Measurements from ENCODE around the gene CGNL1.

The CGNL1 gene

DNA sequence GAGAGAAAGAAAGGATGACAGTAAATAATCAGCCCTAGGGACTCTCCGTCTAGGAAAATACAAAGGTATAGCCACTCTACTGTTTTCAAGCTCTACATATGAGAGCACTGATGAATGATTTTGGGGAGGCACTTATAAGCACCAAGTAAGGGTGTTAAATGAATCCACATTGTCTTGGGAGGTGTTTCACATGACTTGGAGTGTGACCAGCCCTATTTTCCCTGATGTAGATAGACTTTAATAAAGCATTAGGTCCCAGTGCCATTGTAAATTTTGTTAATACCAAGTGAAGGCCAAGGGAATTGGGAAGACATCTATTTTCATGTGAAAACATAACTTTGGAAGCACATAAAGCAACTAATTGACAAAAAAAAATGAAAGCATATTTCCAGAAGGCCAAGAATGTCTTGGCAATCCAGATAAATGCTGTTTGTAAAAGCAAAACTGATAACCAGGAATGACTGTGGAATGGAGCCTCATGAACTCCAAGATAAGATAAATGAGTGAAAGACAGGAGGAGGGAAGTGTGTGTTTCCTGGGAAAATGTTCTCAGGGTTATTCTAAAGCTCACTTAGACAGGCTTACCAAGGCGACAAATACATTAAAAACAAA lies 119.4 kb downstream of the CGNL1 start:
- TF ChIP-seq, protein P1, sequence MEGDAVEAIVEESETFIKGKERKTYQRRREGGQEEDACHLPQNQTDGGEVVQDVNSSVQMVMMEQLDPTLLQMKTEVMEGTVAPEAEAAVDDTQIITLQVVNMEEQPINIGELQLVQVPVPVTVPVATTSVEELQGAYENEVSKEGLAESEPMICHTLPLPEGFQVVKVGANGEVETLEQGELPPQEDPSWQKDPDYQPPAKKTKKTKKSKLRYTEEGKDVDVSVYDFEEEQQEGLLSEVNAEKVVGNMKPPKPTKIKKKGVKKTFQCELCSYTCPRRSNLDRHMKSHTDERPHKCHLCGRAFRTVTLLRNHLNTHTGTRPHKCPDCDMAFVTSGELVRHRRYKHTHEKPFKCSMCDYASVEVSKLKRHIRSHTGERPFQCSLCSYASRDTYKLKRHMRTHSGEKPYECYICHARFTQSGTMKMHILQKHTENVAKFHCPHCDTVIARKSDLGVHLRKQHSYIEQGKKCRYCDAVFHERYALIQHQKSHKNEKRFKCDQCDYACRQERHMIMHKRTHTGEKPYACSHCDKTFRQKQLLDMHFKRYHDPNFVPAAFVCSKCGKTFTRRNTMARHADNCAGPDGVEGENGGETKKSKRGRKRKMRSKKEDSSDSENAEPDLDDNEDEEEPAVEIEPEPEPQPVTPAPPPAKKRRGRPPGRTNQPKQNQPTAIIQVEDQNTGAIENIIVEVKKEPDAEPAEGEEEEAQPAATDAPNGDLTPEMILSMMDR (IDR thresholded peaks at IDR 0.05; ENCODE audit: borderline replicate concordance, insufficient read depth, low read depth, low read length): no peak
- H3K4me3 ChIP-seq (ENCODE audit: low read depth, low read length): no peak overlapping the region

DNA sequence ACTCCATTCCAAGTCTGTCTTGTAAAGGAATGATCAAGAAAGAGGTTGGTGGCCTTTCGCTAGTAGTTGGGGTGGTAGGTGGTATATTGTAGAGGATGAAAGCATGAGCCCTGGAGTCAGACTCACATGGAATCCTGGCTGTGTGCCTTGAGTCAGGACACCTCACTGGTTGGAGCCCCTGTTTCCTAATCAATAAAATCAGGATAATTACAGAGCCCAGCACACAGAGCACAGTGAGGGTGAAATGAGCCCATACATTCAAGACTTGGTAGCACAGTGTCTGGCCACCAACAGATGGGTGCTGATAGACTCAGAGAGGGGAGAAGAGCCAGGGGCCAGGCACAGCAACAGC lies 120.3 kb downstream of the CGNL1 start:
- TF ChIP-seq, protein P1 (IDR thresholded peaks at IDR 0.05; ENCODE audit: borderline replicate concordance, insufficient read depth, low read depth, low read length): no peak
- no peak overlapping the region for H3K4me3 ChIP-seq (ENCODE audit: low read depth, low read length)

DNA sequence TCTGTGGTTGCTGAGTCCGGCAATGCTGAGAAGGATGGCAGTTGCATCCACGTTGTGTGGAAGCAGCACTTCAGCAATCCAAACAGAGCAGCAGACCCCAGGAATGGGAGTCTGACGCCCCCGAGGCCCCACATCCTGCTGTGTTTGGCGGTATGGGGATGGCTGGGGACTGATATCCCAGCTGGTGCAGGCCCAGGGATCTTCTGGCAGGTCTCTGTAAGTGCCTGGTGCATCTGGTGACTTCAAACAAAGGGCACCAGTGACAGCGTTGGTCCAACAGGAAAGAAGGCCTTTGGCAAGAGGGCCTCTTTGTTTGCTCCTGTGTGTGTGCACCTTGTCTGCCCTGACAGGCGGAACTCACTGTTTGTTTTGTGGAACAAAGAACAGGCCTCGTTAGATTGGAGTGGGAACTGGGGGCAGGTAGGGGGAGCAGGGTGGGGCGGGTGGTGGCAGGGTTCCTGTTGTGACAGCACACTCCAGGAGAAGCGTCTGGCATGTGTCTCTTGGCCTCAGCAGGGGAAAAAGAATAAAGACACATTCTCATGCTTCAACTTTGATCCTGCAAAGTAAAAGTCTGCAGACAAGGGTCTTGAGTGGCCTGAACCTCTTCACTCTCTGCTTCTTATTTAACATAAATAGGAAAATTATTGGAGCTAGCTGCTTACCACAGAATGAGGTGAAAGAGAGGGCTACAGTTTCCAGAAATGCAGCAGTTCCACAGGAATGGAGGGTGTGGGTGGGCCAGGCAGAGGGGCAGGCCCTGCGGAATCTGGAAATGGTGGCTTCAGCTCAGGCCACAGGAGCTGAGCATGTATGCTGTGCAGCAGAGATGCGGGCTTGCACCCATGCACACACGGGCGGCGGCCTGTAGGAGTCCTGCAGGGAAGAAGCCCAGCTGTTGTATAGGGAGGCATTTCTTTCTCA lies 120.9 kb downstream of the CGNL1 start:
- no peak overlapping the region for H3K4me3 ChIP-seq (ENCODE audit: low read depth, low read length)
- TF ChIP-seq, protein P1 (IDR thresholded peaks at IDR 0.05; ENCODE audit: borderline replicate concordance, insufficient read depth, low read depth, low read length): no peak

DNA sequence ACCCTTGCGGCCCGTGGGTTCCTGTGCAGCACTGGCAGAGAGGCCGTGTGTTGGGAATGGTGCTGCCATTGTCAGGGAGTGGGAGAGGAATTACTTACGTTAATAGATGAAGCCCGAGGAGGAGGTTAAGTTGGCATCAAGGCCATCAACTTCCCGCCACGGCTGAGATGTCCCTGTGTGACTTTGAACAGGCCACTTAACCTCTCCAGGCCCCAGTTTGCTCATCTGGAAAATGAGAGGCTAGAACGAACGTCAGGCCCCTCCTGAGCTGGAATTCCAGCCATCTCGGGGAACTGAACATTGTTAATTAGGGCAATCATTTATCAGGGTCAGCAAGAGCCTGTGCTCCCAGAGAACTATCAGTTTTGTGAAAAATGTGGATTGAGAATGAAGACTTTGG lies 124.0 kb downstream of the CGNL1 start:
- TF ChIP-seq, protein P1 (IDR thresholded peaks at IDR 0.05; ENCODE audit: borderline replicate concordance, insufficient read depth, low read depth, low read length): no peak
- no peak overlapping the region for H3K4me3 ChIP-seq (ENCODE audit: low read depth, low read length)

DNA sequence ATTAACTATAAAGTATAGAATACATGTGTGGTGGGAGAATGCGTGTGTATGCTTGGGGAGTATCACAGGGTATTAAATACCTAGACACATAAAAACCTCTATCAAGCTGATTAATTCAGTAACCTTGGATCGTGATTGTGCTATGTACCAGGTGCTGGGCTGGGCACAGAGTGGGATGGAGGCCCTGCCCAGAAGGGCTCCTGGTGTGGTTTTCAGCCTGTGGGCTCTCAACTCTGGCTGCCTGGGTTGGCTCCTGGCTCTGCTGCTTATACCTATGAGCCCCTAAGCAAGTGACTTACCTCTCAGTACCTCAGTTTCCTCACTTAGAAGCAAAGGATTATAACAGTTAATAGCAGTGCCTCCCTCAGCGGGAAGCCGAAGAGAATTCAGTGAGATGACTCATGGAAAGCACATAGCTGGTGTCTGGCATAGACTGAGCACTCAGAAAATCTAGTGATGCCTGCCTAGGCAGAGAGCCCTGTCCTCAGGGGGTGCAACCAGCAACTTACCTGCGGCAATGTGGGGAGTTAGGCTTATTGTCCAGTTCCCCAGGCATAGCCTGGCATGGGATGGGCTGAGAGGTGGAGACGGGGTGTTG lies 124.8 kb downstream of the CGNL1 start:
- no peak overlapping the region for H3K4me3 ChIP-seq (ENCODE audit: low read depth, low read length)
- TF ChIP-seq, protein P1 (IDR thresholded peaks at IDR 0.05; ENCODE audit: borderline replicate concordance, insufficient read depth, low read depth, low read length): no peak

DNA sequence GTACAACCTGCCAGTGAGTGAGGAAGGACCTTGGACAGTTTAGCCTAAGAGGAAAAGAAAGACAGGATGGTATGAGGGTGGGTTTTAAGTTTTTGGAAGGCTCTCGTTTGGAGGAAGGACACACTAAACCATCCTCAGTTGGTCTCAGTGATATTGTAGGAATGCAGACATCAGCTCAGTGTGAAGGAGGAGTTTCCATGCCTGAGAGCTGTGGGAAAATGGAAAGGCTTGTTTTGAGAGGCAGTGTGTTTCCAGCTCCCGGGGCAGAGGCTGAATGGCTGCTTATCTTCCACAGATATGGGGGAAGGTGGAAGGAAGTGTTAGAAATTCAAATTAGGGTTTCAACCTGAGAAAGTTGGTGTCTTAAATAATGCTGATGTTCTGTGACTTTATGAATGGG lies 125.8 kb downstream of the CGNL1 start:
- H3K4me3 ChIP-seq (ENCODE audit: low read depth, low read length): no peak overlapping the region
- TF ChIP-seq, protein P1 (IDR thresholded peaks at IDR 0.05; ENCODE audit: borderline replicate concordance, insufficient read depth, low read depth, low read length): no peak
